DND-41 (cell line): ENCODE results near the gene GCC2.
"Not testable (repeated sequence)": the region's sequence is repeated elsewhere in the genome, so short reads cannot be mapped to it uniquely, and the experiment has no call there.

Experiments used
- ATAC-seq: fragments of 200-7000 bp; cut with Tn5 transposase; 3 replicates; pipeline ENCODE4 v1.9.1; 2021; ENCODE audit warnings: low read depth; ENCODE audit not compliant: insufficient read depth
- DNase-seq: peaks from one replicate; pipeline ENCODE4 v3.0.0-alpha.2; 2020
- H2AFZ ChIP-seq: 2 replicates; pipeline ENCODE4 v1.6.0; 2012; ENCODE audit warnings: low read depth, low read length
- H3K27ac ChIP-seq: 2 replicates; pipeline ENCODE4 v1.5.1; 2012; ENCODE audit warnings: low read length, inconsistent platforms
- H3K27me3 ChIP-seq: fragments of 200-600 bp; sonication (generic); 2 replicates; pipeline ENCODE4 v1.6.0; 2012; ENCODE audit warnings: low read length, mild to moderate bottlenecking, inconsistent platforms; ENCODE audit not compliant: insufficient read depth, poor library complexity
- H3K36me3 ChIP-seq: 2 replicates; pipeline ENCODE4 v1.5.1; 2012; ENCODE audit warnings: low read length, inconsistent platforms; ENCODE audit not compliant: insufficient read depth
- H3K4me1 ChIP-seq: 2 replicates; pipeline ENCODE4 v1.5.1; 2012; ENCODE audit warnings: mild to moderate bottlenecking, low read length; ENCODE audit not compliant: insufficient read depth
- H3K4me2 ChIP-seq: 2 replicates; pipeline ENCODE4 v1.6.0; 2012; ENCODE audit warnings: mild to moderate bottlenecking, moderate library complexity, low read length, inconsistent platforms; ENCODE audit not compliant: insufficient read depth
- H3K4me3 ChIP-seq, 2 experiments: fragments of 200-600 bp in 1 of 2; shearing (Covaris generic) in 1 of 2; 2 replicates each; pipeline ENCODE4 v1.5.1; 2012 to 2016; ENCODE audit warnings: inconsistent platforms in 2 of 2, low read length in 2 of 2, mild to moderate bottlenecking in 2 of 2, low read depth in 1 of 2, moderate library complexity in 1 of 2
- H3K79me2 ChIP-seq: 2 replicates; pipeline ENCODE4 v1.6.0; 2012; ENCODE audit warnings: low read length, inconsistent platforms; ENCODE audit not compliant: insufficient read depth
- H3K9ac ChIP-seq: 2 replicates; pipeline ENCODE4 v1.6.0; 2012; ENCODE audit warnings: low read depth, mild to moderate bottlenecking, inconsistent platforms, low read length, moderate library complexity
- H3K9me3 ChIP-seq: 2 replicates; pipeline ENCODE4 v1.5.1; 2012; ENCODE audit warnings: low read length, moderate library complexity, mild to moderate bottlenecking, inconsistent platforms; ENCODE audit not compliant: insufficient read depth, severe bottlenecking
- H4K20me1 ChIP-seq: 2 replicates; pipeline ENCODE4 v1.6.0; 2012; ENCODE audit warnings: low read length; ENCODE audit not compliant: insufficient read depth
- EZH2 ChIP-seq: IDR thresholded peaks from 3 replicates; pipeline ENCODE4 v1.6.1; 2012; ENCODE audit warnings: borderline replicate concordance, low read depth, mild to moderate bottlenecking, moderate library complexity, low read length, inconsistent platforms; ENCODE audit not compliant: severe bottlenecking
- TF ChIP-seq, protein P1 (sequence below): IDR thresholded peaks from 2 replicates; pipeline ENCODE4 v1.5.1; 2012; ENCODE audit warnings: borderline replicate concordance, low read length, moderate library complexity, mild to moderate bottlenecking; ENCODE audit not compliant: poor library complexity, severe bottlenecking; ENCODE audit errors: extremely low read depth

GCC2 gene

DNA sequence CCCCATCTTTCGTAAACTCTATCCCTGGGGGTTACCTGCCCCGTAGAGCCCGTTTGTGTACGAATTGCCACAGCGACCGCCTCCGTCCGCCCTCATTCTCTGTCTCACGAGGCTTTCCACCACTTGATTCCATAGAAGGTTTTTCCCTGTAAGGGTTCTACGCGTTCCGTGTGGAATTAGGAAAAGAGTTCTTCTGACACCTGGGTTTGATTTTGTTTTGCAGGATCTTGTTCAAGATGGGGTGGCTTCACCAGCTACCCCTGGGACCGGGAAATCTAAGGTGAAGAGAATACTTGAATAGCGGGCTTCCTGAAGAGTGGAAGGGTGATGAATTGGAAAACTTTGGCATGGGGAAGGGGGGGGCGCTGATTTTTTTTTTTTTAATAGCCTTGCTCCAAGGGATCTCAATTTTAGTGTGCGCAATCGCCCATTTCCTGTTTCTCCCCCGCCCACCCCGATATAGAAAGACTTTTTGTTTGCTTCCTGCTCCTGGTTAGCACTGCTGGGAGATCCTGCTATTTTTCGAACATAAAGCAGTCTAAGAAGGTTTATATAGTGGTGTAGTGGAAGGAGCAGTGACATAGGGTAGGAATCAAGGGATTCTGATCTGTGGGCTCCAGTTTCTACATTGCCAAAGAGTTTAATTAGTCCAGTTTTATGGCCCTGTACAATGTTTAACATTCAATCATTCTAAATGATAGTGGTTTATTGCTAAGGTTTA lies 564 bp downstream of the GCC2 start:
- ATAC-seq, result peak; percentile 61
- Histone ChIP-seq H2AFZ (peak overlapping the region; percentile 95), H3K27me3 (no peaks in the 10 kb centered on the region), H3K4me3 (peak overlapping the region; percentile 85 to 89), H3K79me2 (peaks cover 21% of the 10 kb centered on the region), H3K36me3 (peaks cover 31% of the 10 kb centered on the region), H3K4me1 (peaks cover 23% of the 10 kb centered on the region), H3K9ac (peak overlapping the region; percentile 77), H4K20me1 (no peaks in the 10 kb centered on the region), H3K9me3 (no peaks in the 10 kb centered on the region), H3K4me2 (peak overlapping the region; percentile 84), H3K27ac (peak overlapping the region; percentile 80)
- DNase-seq, result peak; percentile 53
- TF ChIP-seq, protein P1, sequence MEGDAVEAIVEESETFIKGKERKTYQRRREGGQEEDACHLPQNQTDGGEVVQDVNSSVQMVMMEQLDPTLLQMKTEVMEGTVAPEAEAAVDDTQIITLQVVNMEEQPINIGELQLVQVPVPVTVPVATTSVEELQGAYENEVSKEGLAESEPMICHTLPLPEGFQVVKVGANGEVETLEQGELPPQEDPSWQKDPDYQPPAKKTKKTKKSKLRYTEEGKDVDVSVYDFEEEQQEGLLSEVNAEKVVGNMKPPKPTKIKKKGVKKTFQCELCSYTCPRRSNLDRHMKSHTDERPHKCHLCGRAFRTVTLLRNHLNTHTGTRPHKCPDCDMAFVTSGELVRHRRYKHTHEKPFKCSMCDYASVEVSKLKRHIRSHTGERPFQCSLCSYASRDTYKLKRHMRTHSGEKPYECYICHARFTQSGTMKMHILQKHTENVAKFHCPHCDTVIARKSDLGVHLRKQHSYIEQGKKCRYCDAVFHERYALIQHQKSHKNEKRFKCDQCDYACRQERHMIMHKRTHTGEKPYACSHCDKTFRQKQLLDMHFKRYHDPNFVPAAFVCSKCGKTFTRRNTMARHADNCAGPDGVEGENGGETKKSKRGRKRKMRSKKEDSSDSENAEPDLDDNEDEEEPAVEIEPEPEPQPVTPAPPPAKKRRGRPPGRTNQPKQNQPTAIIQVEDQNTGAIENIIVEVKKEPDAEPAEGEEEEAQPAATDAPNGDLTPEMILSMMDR, result no peak
- TF ChIP-seq EZH2, result no peak

- TF ChIP-seq, protein P1, result no peak
- TF ChIP-seq EZH2, result no peak
- Histone ChIP-seq H4K20me1 (no peaks in the 10 kb centered on the region), H3K4me3 (no peak overlapping the region), H3K36me3 (peaks cover 44% of the 10 kb centered on the region), H3K9me3 (no peaks in the 10 kb centered on the region), H2AFZ (no peak overlapping the region), H3K4me1 (peaks cover 23% of the 10 kb centered on the region), H3K27ac (no peak overlapping the region), H3K79me2 (peaks cover 21% of the 10 kb centered on the region), H3K4me2 (peak overlapping the region; percentile 84; the same call in 1 of the 2 replicates), H3K9ac (no peak overlapping the region), H3K27me3 (no peaks in the 10 kb centered on the region)
- ATAC-seq (no peak), DNase-seq (no peak)
These were observed 1.9 kb downstream of the GCC2 start for GRCh38 chr2:108450863-108451262.

DNA sequence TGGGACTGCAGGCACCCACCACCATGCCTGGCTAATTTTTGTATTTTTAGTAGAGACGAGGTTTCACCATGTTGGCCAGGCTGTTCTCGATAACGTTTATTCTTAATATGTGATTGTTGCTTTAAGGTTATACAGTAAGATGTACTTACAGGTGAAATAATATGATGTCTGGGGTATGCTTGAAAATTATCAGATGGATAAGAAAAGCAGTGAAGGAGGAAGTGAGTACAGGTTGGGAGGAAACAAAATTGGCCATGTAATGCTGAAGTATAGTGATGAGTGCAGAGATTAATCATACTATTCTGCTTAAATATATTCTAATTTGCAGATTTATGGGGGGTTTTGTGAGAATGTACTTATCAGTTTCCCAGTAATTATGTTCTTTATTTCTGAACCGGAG lies 3.0 kb downstream of the GCC2 start:
- H3K4me2 ChIP-seq, result no peak overlapping the region
- H3K4me3 ChIP-seq, result no peak overlapping the region
- H3K9ac ChIP-seq, result no peak overlapping the region
- no peaks in the 10 kb centered on the region for H3K27me3 ChIP-seq
- no peaks in the 10 kb centered on the region for H3K9me3 ChIP-seq
- peaks cover 27% of the 10 kb centered on the region for H3K79me2 ChIP-seq
- H4K20me1 ChIP-seq, result no peaks in the 10 kb centered on the region
- peaks cover 23% of the 10 kb centered on the region for H3K4me1 ChIP-seq
- no peak overlapping the region for H2AFZ ChIP-seq
- peaks cover 55% of the 10 kb centered on the region for H3K36me3 ChIP-seq
- DNase-seq, result no peak
- TF ChIP-seq EZH2, result no peak
- TF ChIP-seq, protein P1, result no peak
- H3K27ac ChIP-seq, result no peak overlapping the region
- ATAC-seq, result no peak

GRCh38 chr2:108453530-108453929 lies 4.5 kb downstream of the GCC2 start:
- peaks cover 66% of the 10 kb centered on the region for H3K36me3 ChIP-seq
- H3K79me2 ChIP-seq, result peaks cover 43% of the 10 kb centered on the region
- not testable (repeated sequence) for H3K27me3 ChIP-seq, H3K4me3 ChIP-seq, H3K27ac ChIP-seq, H4K20me1 ChIP-seq, DNase-seq, H3K4me2 ChIP-seq, H2AFZ ChIP-seq, H3K9me3 ChIP-seq, H3K9ac ChIP-seq, ATAC-seq
- peaks cover 15% of the 10 kb centered on the region for H3K4me1 ChIP-seq
